PC-9 (cell line): ENCODE measurements around the gene ANKS1B.

Experiments
- EZH2 ChIP-seq: fragments of 200-600 bp; sonication (generic); IDR thresholded peaks from 2 replicates; pipeline ENCODE4 v1.8.0; 2017; ENCODE audit warnings: antibody characterized with exemption, low read depth
- TF ChIP-seq, protein P1 (sequence below): fragments of 200-600 bp; sonication (generic); conservative IDR thresholded peaks from 2 replicates; pipeline ENCODE4 v1.6.1; 2017; ENCODE audit warnings: mixed run types, antibody characterized with exemption, mild to moderate bottlenecking, moderate library complexity

DNA sequence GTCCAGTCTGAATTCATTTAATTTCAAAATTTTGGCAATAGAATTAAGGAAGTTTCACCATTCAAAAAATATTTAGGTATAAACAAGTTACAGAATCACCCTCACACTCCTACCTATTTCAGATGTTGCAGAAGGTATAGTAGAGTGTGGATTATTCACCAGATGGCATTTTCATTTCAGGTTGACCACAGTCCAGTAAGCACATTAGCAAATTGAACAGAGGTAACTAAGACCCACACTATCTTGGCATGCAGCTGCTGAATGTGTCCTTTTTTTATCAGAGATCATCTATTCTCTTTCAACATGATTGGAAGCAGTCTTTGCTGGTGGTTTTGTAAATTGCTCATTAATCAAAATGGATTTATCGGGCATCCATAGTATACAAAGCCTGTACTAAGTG lies 488.9 kb downstream of the ANKS1B start:
- TF ChIP-seq, protein P1, sequence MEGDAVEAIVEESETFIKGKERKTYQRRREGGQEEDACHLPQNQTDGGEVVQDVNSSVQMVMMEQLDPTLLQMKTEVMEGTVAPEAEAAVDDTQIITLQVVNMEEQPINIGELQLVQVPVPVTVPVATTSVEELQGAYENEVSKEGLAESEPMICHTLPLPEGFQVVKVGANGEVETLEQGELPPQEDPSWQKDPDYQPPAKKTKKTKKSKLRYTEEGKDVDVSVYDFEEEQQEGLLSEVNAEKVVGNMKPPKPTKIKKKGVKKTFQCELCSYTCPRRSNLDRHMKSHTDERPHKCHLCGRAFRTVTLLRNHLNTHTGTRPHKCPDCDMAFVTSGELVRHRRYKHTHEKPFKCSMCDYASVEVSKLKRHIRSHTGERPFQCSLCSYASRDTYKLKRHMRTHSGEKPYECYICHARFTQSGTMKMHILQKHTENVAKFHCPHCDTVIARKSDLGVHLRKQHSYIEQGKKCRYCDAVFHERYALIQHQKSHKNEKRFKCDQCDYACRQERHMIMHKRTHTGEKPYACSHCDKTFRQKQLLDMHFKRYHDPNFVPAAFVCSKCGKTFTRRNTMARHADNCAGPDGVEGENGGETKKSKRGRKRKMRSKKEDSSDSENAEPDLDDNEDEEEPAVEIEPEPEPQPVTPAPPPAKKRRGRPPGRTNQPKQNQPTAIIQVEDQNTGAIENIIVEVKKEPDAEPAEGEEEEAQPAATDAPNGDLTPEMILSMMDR: no peak
- no peak for TF ChIP-seq EZH2
